OCI-LY1 (cell line): ENCODE data around the gene OTOG.

ENCODE experiments used
- EZH2 ChIP-seq: fragments of 200-600 bp; sonication (generic), shearing (Covaris generic); IDR thresholded peaks from 2 replicates; pipeline ENCODE4 v1.8.0; 2017; ENCODE audit warnings: borderline replicate concordance, mixed run types, mild to moderate bottlenecking, antibody characterized with exemption, low read length, moderate library complexity, mixed read lengths
- TF ChIP-seq, protein P1 (sequence below): fragments of 200-600 bp; sonication (generic), shearing (Covaris generic); IDR thresholded peaks from 2 replicates; pipeline ENCODE4 v1.5.1; 2017; ENCODE audit warnings: mild to moderate bottlenecking, antibody characterized with exemption, low read length, moderate library complexity, mixed read lengths

DNA sequence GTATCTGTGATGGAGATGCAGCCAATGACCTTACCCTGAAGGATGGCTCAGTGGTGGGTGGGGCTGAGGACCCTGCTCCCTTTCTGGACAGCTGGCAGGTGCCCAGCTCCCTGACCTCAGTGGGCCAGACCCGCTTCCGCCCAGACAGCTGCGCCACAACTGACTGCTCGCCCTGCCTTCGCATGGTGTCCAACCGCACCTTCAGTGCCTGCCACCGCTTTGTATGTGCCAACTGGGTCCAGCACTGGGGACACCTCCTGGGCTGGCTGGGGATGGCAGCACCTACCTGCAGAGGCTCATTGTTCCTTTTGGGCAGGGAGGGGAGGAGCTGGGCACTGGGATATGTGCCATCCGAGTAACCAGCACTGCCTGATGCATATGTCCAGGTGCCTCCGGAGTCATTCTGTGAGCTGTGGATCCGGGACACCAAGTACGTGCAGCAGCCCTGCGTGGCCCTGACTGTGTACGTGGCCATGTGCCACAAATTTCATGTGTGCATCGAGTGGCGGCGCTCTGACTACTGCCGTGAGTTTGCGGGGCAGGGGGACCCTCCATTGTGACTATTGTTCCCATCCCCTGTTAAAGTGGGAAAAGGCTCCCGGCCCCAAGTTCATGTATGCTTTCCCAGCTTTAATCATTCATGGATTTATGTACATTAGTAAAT lies 84.8 kb downstream of the OTOG start:
- TF ChIP-seq EZH2: no peak
- TF ChIP-seq, protein P1, sequence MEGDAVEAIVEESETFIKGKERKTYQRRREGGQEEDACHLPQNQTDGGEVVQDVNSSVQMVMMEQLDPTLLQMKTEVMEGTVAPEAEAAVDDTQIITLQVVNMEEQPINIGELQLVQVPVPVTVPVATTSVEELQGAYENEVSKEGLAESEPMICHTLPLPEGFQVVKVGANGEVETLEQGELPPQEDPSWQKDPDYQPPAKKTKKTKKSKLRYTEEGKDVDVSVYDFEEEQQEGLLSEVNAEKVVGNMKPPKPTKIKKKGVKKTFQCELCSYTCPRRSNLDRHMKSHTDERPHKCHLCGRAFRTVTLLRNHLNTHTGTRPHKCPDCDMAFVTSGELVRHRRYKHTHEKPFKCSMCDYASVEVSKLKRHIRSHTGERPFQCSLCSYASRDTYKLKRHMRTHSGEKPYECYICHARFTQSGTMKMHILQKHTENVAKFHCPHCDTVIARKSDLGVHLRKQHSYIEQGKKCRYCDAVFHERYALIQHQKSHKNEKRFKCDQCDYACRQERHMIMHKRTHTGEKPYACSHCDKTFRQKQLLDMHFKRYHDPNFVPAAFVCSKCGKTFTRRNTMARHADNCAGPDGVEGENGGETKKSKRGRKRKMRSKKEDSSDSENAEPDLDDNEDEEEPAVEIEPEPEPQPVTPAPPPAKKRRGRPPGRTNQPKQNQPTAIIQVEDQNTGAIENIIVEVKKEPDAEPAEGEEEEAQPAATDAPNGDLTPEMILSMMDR: no peak
